HG03060 (cell line): ENCODE data around the gene OR8G1.
"Not testable (repeated sequence)": the region's sequence is repeated elsewhere in the genome, so short reads cannot be mapped to it uniquely, and the experiment has no call there.

Experiments used
- ATAC-seq: cut with Tn5 transposase; IDR thresholded peaks from one replicate; pipeline ENCODE4 v1.9.1; 2021; ENCODE audit warnings: low read depth, moderate number of reproducible peaks; ENCODE audit not compliant: unreplicated experiment

The OR8G1 gene

GRCh38 chr11:124233376-124233775 lies 7.5 kb upstream of the OR8G1 start:
- no peak for ATAC-seq

GRCh38 chr11:124238512-124238911 lies 2.4 kb upstream of the OR8G1 start:
- no peak for ATAC-seq

- ATAC-seq, result not testable (repeated sequence)
These were observed 9.0 kb downstream of the OR8G1 start for GRCh38 chr11:124249869-124250268.

- ATAC-seq, result no peak
These were observed 15.2 kb downstream of the OR8G1 start, which contains the start of gene OR8G5 for GRCh38 chr11:124256076-124256475. Gene OR8G5, plus strand, starts transcription at chr11:124256376. Its CDS starts 8,556 bp downstream, at chr11:124264932.

GRCh38 chr11:124265041-124265440 lies 24.1 kb downstream of the OR8G1 start:
- not testable (repeated sequence) for ATAC-seq

- not testable (repeated sequence) for ATAC-seq
These were observed 30.0 kb downstream of the OR8G1 start for GRCh38 chr11:124270886-124271285.

GRCh38 chr11:124274000-124274399 lies 33.1 kb downstream of the OR8G1 start:
- no peak for ATAC-seq

- no peak for ATAC-seq
These were observed 35.2 kb downstream of the OR8G1 start for GRCh38 chr11:124276081-124276480.

GRCh38 chr11:124277207-124277606 lies 36.3 kb downstream of the OR8G1 start:
- ATAC-seq, result no peak

- no peak for ATAC-seq
These were observed 36.9 kb downstream of the OR8G1 start for GRCh38 chr11:124277804-124278203.

GRCh38 chr11:124278261-124278660 lies 37.4 kb downstream of the OR8G1 start:
- ATAC-seq, result no peak

GRCh38 chr11:124285610-124286344 lies 44.9 kb downstream of the OR8G1 start:
- no peak for ATAC-seq

GRCh38 chr11:124294687-124295086 lies 53.8 kb downstream of the OR8G1 start:
- ATAC-seq, result no peak

GRCh38 chr11:124296016-124296415 lies 55.1 kb downstream of the OR8G1 start:
- no peak for ATAC-seq

- ATAC-seq, result no peak
These were observed 57.0 kb downstream of the OR8G1 start for GRCh38 chr11:124297921-124298320.

- no peak for ATAC-seq
These were observed 60.7 kb downstream of the OR8G1 start for GRCh38 chr11:124301548-124301947.

- ATAC-seq, result no peak
These were observed 61.6 kb downstream of the OR8G1 start for GRCh38 chr11:124302347-124303125.
